Measurements from ENCODE around the gene HEXD. TPM values are rescaled to one million over a fixed set of nuclear protein-coding genes. Genes with fewer than 3 reads are reported as not detected.
A peak's percentile ranks its signal among the peaks of the same experiment; 100 is the strongest.

Gene HEXD
- total and polyA plus RNA-seq, 2 of the 8 experiments (the other 6 are each of a cell fraction or from before 2014, with no cell fraction given): 20.6 to 21.8 TPM

GRCh38 chr17:82474223-82475010 lies 56.3 kb downstream of the HEXD start:
- H3K18ac ChIP-seq (ENCODE audit: extremely low read depth, low read length): no peak overlapping the region
- no peaks in the 10 kb centered on the region for H3K79me2 ChIP-seq (ENCODE audit: control insufficient read depth in 1 of 2, insufficient read depth in 2 of 2, low read length in 2 of 2)
- H3K9ac ChIP-seq (replicated peaks in 1 of 4; ENCODE audit: extremely low read depth in 1 of 4, low read depth in 3 of 4, low read length in 3 of 4): peak overlapping the region in 1 of 4 experiments; percentile 13; a peak in 1 of 7 replicates
- H2BK20ac ChIP-seq (ENCODE audit: low read length): no peak overlapping the region
- no peak overlapping the region for H3K27ac ChIP-seq (ENCODE audit: low read depth, low read length)
- no peaks in the 10 kb centered on the region for H3K4me1 ChIP-seq (replicated peaks in 1 of 4; ENCODE audit: control insufficient read depth in 3 of 4, insufficient read depth in 4 of 4, low read length in 3 of 4)
- H3K9me3 ChIP-seq (ENCODE audit: insufficient read depth in 2 of 2, low read depth in 1 of 2, low read length in 1 of 2): no peaks in the 10 kb centered on the region
- H2BK15ac ChIP-seq (ENCODE audit: low read length): no peak overlapping the region
- H3K14ac ChIP-seq (ENCODE audit: insufficient read length): no peak overlapping the region
- no peak overlapping the region for H3K23ac ChIP-seq (ENCODE audit: insufficient read length)
- no peak overlapping the region for H4K8ac ChIP-seq (ENCODE audit: extremely low read depth, insufficient read depth, low read length)
- ChIA-PET CTCF (ENCODE audit: partially characterized antibody) (interaction anchor here (0.6 to 3.0 kb wide), 8 partner anchors 11 to 175 kb away, joined by 3 to 8 read pairs (median 4); no protein-coding TSS in a partner anchor), POLR2A (ENCODE audit: partially characterized antibody) (interaction anchor here (0.6 kb wide), 1 partner anchor 36 kb away, joined by 3 read pairs; no protein-coding TSS in a partner anchor)
- peaks cover 1% of the 10 kb centered on the region in 2 experiments for H4K20me1 ChIP-seq (replicated peaks in 1 of 2; ENCODE audit: control insufficient read depth in 1 of 2, insufficient read depth in 2 of 2, low read length in 2 of 2)
- no peak overlapping the region for H2BK12ac ChIP-seq (ENCODE audit: low read depth, low read length)
- H2BK120ac ChIP-seq (replicated peaks; ENCODE audit: low read depth, low read length): no peak overlapping the region
- H3K79me1 ChIP-seq (ENCODE audit: low read depth, low read length): no peaks in the 10 kb centered on the region
- no peak overlapping the region for H2AFZ ChIP-seq (ENCODE audit: low read length)
- H3K4me2 ChIP-seq (ENCODE audit: insufficient read depth in 1 of 2, low read depth in 2 of 2, low read length in 2 of 2): no peak overlapping the region
- H3K36me3 ChIP-seq (ENCODE audit: control insufficient read depth in 2 of 4, insufficient read depth in 4 of 4, low read length in 3 of 4): peaks cover 7 to 33% (median 19%) of the 10 kb centered on the region in 4 experiments
- H4K5ac ChIP-seq (ENCODE audit: insufficient read length, low read depth, low read length): no peak overlapping the region
- WGBS, 2 experiments (ENCODE audit: extremely low coverage in 1 of 2, insufficient coverage in 1 of 2, insufficient read length in 1 of 2, insufficient replicate concordance in 2 of 2, low coverage in 1 of 2, low lambda C conversion rate in 2 of 2, missing lambda C conversion rate in 1 of 2): 88% methylated on average over 11 of the region's 11 CpGs; no CpG with 5 or more reads in 1 of the 2 experiments
- H4K91ac ChIP-seq (replicated peaks; ENCODE audit: insufficient read length, low read length): no peak overlapping the region
- H3K27me3 ChIP-seq (replicated peaks in 1 of 4; ENCODE audit: control insufficient read depth in 3 of 4, extremely low read depth in 1 of 4, insufficient read depth in 3 of 4, low read length in 3 of 4): no peaks in the 10 kb centered on the region
- no peak for FAIRE-seq
- H3K23me2 ChIP-seq (ENCODE audit: low read depth, low read length): no peaks in the 10 kb centered on the region
- H2BK5ac ChIP-seq (ENCODE audit: low read depth, low read length): no peak overlapping the region
- no peak overlapping the region for H2AK5ac ChIP-seq (ENCODE audit: low read depth, low read length)
- H3K4ac ChIP-seq (replicated peaks; ENCODE audit: insufficient read length, low read depth, low read length): no peak overlapping the region
- no peak overlapping the region for H3K4me3 ChIP-seq (ENCODE audit: extremely low read depth in 1 of 4, insufficient read depth in 2 of 4, low read depth in 3 of 4, low read length in 4 of 4)
- DNase-seq (ENCODE audit: low read depth in 1 of 2, low spot score in 2 of 2): no peak
- H3K56ac ChIP-seq (replicated peaks; ENCODE audit: insufficient read length, low read depth, low read length): no peak overlapping the region
- TF ChIP-seq ASH2L (IDR thresholded peaks at IDR 0.05; ENCODE audit: low read length) (no peak), PHF8 (conservative IDR thresholded peaks at IDR 0.05; ENCODE audit: low read depth, low read length) (no peak), JUN (IDR thresholded peaks at IDR 0.05; ENCODE audit: low read depth, low read length) (no peak), GTF2F1 (IDR thresholded peaks at IDR 0.05; ENCODE audit: borderline replicate concordance, low read depth, low read length) (no peak), TEAD4 (IDR thresholded peaks at IDR 0.05; ENCODE audit: low read depth, low read length) (no peak), RXRA (IDR thresholded peaks at IDR 0.05; ENCODE audit: insufficient read depth, low read depth, low read length) (no peak), MAX (IDR thresholded peaks at IDR 0.05) (no peak), POLR2AphosphoS5 (IDR thresholded peaks at IDR 0.05; ENCODE audit: low read depth, low read length) (no peak), HDAC6 (IDR thresholded peaks at IDR 0.05; ENCODE audit: low read depth, low read length) (no peak), CHD2 (IDR thresholded peaks at IDR 0.05; ENCODE audit: low read length) (no peak), GABPA (IDR thresholded peaks at IDR 0.05; ENCODE audit: borderline replicate concordance, insufficient read depth, low read length) (no peak)
- TF ChIP-seq, protein P1, sequence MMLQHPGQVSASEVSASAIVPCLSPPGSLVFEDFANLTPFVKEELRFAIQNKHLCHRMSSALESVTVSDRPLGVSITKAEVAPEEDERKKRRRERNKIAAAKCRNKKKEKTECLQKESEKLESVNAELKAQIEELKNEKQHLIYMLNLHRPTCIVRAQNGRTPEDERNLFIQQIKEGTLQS (IDR thresholded peaks at IDR 0.05; ENCODE audit: insufficient read depth, low read depth, low read length): no peak
